ENCODE measurements around the gene NLN.
"Not testable (repeated sequence)": the region's sequence is repeated elsewhere in the genome, so short reads cannot be mapped to it uniquely, and the experiment has no call there.

- not testable (repeated sequence) for TF ChIP-seq CTCF (IDR thresholded peaks at IDR 0.05); POLR2AphosphoS5 (IDR thresholded peaks at IDR 0.05); POLR2A (IDR thresholded peaks at IDR 0.05; ENCODE audit: low read depth)
Measured at GRCh38 chr5:65849918-65850317, 127.9 kb downstream of the NLN start.
